Measurements from ENCODE around the gene NFKBIZ. TPM values are rescaled to one million over a fixed set of nuclear protein-coding genes. Genes with fewer than 3 reads are reported as not detected.

The NFKBIZ gene, protein sequence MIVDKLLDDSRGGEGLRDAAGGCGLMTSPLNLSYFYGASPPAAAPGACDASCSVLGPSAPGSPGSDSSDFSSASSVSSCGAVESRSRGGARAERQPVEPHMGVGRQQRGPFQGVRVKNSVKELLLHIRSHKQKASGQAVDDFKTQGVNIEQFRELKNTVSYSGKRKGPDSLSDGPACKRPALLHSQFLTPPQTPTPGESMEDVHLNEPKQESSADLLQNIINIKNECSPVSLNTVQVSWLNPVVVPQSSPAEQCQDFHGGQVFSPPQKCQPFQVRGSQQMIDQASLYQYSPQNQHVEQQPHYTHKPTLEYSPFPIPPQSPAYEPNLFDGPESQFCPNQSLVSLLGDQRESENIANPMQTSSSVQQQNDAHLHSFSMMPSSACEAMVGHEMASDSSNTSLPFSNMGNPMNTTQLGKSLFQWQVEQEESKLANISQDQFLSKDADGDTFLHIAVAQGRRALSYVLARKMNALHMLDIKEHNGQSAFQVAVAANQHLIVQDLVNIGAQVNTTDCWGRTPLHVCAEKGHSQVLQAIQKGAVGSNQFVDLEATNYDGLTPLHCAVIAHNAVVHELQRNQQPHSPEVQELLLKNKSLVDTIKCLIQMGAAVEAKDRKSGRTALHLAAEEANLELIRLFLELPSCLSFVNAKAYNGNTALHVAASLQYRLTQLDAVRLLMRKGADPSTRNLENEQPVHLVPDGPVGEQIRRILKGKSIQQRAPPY
- 13.2 and 56.9 TPM in 2 replicates for total RNA-seq

GRCh38 chr3:101848754-101849713 is at the start of gene NFKBIZ:
TSS of gene NFKBIZ (plus strand) at chr3:101849514. CDS start at chr3:101849629, 115 bp downstream.

Other genes starting within 250 kb of the NFKBIZ start
- 15.8 and 19.6 TPM in 2 replicates for gene ZBTB11, start 172.4 kb upstream of the NFKBIZ start, total RNA-seq
- 2,252 and 2,315 TPM in 2 replicates for gene RPL24, start 162.8 kb upstream of the NFKBIZ start, total RNA-seq
- 4.3 and 6.6 TPM in 2 replicates for gene CEP97, start 124.9 kb upstream of the NFKBIZ start, total RNA-seq
- 11.3 and 17.0 TPM in 2 replicates for gene NXPE3, start 70.3 kb upstream of the NFKBIZ start, total RNA-seq

Measured in hair follicular keratinocyte (primary cell).